Measurements from ENCODE around the gene FIGNL1.
A peak's percentile ranks its signal among the peaks of the same experiment; 100 is the strongest.

Gene FIGNL1

DNA sequence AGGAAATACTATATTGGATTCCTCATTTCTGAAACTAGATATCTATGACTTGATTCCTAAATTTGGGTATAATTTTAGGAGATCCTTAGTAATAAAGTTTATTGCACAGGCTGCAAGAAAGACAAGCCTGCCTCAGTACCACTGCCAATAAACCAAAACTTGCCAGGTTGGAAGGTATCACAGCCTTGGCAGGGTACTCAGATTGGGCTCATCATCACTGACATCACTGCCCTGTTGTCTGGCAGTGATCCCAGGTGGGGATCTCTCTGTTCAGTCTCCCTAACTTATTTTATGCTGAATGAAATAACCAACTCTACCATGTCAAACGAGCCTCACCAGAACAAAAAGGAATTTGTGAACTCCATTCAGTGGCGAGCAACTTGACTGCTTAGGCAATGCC lies 18.8 kb downstream of the FIGNL1 start:
- H3K27ac Mint-ChIP-seq: no peak overlapping the region
- no peak overlapping the region for H3K4me3 Mint-ChIP-seq
- no peaks in the 10 kb centered on the region for H3K4me1 Mint-ChIP-seq
- DNase-seq: no peak
- ATAC-seq (replicated peaks): no peak
- H3K9me3 Mint-ChIP-seq: no peaks in the 10 kb centered on the region
- H3K36me3 Mint-ChIP-seq: peaks cover 0 to 4% of the 10 kb centered on the region in 2 donors
- no peaks in the 10 kb centered on the region for H3K27me3 Mint-ChIP-seq

- Mint-ChIP-seq H3K4me1 (peaks cover 3 to 5% of the 10 kb centered on the region in 2 donors), H3K4me3 (no peak overlapping the region), H3K27ac (no peak overlapping the region), H3K36me3 (no peaks in the 10 kb centered on the region), H3K9me3 (no peaks in the 10 kb centered on the region), H3K27me3 (no peaks in the 10 kb centered on the region)
- ATAC-seq (replicated peaks) (no peak), DNase-seq (no peak)
Observed at GRCh38 chr7:50428911-50429310, 21.2 kb downstream of the FIGNL1 start.

GRCh38 chr7:50427518-50427917 lies 22.6 kb downstream of the FIGNL1 start:
- Mint-ChIP-seq H3K4me3 (no peak overlapping the region), H3K27ac (no peak overlapping the region), H3K9me3 (no peaks in the 10 kb centered on the region), H3K27me3 (no peaks in the 10 kb centered on the region), H3K36me3 (no peaks in the 10 kb centered on the region), H3K4me1 (peaks cover 6 to 10% of the 10 kb centered on the region in 2 donors)
- no peak for DNase-seq
- ATAC-seq (replicated peaks): no peak

GRCh38 chr7:50426280-50427045 lies 23.7 kb downstream of the FIGNL1 start:
- no peaks in the 10 kb centered on the region for H3K9me3 Mint-ChIP-seq
- DNase-seq (no peak), ATAC-seq (replicated peaks) (no peak)
- H3K27me3 Mint-ChIP-seq: no peaks in the 10 kb centered on the region
- no peak overlapping the region for H3K4me3 Mint-ChIP-seq
- no peaks in the 10 kb centered on the region for H3K36me3 Mint-ChIP-seq
- peaks cover 6 to 10% of the 10 kb centered on the region in 2 donors for H3K4me1 Mint-ChIP-seq
- H3K27ac Mint-ChIP-seq: no peak overlapping the region

GRCh38 chr7:50425318-50425717 lies 24.8 kb downstream of the FIGNL1 start:
- no peak for ATAC-seq (replicated peaks)
- no peaks in the 10 kb centered on the region for H3K27me3 Mint-ChIP-seq
- H3K27ac Mint-ChIP-seq: no peak overlapping the region
- H3K36me3 Mint-ChIP-seq: no peaks in the 10 kb centered on the region
- DNase-seq: no peak
- no peak overlapping the region for H3K4me3 Mint-ChIP-seq
- H3K9me3 Mint-ChIP-seq: no peaks in the 10 kb centered on the region
- H3K4me1 Mint-ChIP-seq: peaks cover 6 to 10% of the 10 kb centered on the region in 2 donors

DNA sequence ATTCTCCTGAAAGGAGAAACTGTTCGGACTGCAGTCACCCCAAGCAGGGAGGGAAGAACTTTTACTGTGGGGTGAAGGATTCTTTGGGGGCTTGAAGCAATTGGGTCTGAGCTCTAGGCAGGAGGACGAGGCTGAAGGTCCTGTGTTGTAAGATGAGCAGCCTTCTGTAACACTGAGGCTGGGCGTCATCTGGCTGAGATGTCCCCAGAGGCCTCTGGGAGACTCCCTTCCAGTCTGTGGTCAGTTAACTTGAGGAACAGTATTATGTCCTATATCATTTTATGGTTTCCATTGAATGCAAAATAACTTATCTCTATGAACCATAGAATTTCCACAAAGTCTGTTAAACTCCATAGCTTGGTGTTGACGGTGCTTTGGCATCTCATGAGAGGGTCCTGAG lies 26.3 kb downstream of the FIGNL1 start:
- peak; percentile 82 to 94 for ATAC-seq (replicated peaks)
- peaks cover 6 to 10% of the 10 kb centered on the region in 2 donors for H3K4me1 Mint-ChIP-seq
- no peak overlapping the region for H3K4me3 Mint-ChIP-seq
- H3K9me3 Mint-ChIP-seq: no peaks in the 10 kb centered on the region
- no peaks in the 10 kb centered on the region for H3K27me3 Mint-ChIP-seq
- no peaks in the 10 kb centered on the region for H3K36me3 Mint-ChIP-seq
- H3K27ac Mint-ChIP-seq: no peak overlapping the region
- no peak for DNase-seq

DNA sequence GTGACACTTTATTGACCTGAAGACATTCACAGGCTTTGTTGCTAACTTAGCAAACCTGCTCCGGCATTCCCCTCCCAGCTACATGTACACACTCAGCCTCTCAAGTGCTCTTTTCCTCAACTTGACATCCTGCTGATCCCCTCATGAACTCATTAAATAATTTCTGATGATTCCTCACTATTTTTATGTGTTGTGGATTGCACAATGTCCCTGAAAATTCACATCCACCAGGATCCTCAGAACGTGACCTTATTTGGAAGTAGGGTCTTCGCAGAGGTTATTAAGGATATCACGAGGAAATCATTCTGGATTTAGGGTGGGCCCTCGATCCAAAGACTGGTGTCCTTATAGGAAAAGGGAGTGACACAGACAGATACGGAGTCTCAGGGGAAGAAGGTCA lies 27.3 kb downstream of the FIGNL1 start:
- DNase-seq: no peak

GRCh38 chr7:50421043-50421442 lies 29.1 kb downstream of the FIGNL1 start:
- no peaks in the 10 kb centered on the region for H3K27me3 Mint-ChIP-seq
- H3K36me3 Mint-ChIP-seq: no peaks in the 10 kb centered on the region
- peaks cover 26 to 37% of the 10 kb centered on the region in 2 donors for H3K4me1 Mint-ChIP-seq
- no peak for DNase-seq
- H3K27ac Mint-ChIP-seq: no peak overlapping the region
- H3K9me3 Mint-ChIP-seq: no peaks in the 10 kb centered on the region
- ATAC-seq (replicated peaks): no peak
- no peak overlapping the region for H3K4me3 Mint-ChIP-seq

More for the DNA sequence above, 27.3 kb downstream of the FIGNL1 start:
- Mint-ChIP-seq H3K27me3 (no peaks in the 10 kb centered on the region), H3K9me3 (no peaks in the 10 kb centered on the region), H3K36me3 (no peaks in the 10 kb centered on the region), H3K27ac (peak overlapping the region; percentile 20), H3K4me1 (peaks cover 11 to 19% of the 10 kb centered on the region in 2 donors), H3K4me3 (no peak overlapping the region)
- no peak for ATAC-seq (replicated peaks)

DNA sequence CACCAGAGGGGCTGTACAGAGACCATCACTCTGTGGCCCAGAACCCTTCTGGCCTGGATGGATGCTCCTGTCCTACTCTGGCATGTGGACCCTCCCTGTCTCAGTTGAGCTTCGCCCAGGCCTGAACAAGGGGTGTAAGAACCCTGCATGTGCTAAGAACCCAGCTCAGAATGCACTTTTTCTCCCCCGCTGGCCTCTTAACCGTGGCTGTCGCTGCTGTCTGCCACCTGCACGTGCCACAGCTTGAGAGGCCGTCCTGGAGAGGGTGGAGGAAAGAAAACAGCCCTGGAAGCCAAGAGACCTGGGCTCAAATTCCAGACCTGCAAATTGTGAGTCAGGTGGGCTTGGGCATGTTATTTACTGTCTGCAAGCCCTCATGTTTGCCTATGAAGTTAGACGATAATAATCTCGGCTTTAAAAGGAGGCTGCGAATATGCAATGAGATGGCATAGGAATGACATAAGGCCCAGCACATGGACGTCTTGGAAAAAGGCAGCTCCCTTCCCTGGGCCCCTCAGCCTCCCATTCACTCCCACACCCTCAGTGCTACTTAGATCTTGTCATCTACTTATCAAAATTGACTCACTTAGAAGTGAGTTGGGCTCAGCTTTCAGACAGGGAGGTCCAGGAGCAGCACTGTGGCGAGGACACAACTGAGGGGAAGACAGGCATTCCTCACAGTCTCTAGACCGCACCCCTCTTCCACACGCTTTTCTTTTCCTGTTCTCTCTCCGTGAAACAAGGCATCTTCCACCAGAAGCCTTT lies 31.4 kb downstream of the FIGNL1 start:
- DNase-seq (no peak), ATAC-seq (replicated peaks) (no peak)
- H3K27me3 Mint-ChIP-seq: no peaks in the 10 kb centered on the region
- no peaks in the 10 kb centered on the region for H3K9me3 Mint-ChIP-seq
- H3K36me3 Mint-ChIP-seq: no peaks in the 10 kb centered on the region
- no peak overlapping the region for H3K4me3 Mint-ChIP-seq
- peaks cover 37 to 52% of the 10 kb centered on the region in 2 donors for H3K4me1 Mint-ChIP-seq
- no peak overlapping the region for H3K27ac Mint-ChIP-seq

GRCh38 chr7:50418086-50418515 lies 32.0 kb downstream of the FIGNL1 start:
- Mint-ChIP-seq H3K4me3 (no peak overlapping the region), H3K27me3 (no peaks in the 10 kb centered on the region), H3K27ac (no peak overlapping the region), H3K4me1 (peaks cover 39 to 54% of the 10 kb centered on the region in 2 donors), H3K36me3 (no peaks in the 10 kb centered on the region), H3K9me3 (no peaks in the 10 kb centered on the region)
- ATAC-seq (replicated peaks) (peak; percentile 87 to 88), DNase-seq (peak; percentile 69)

DNA sequence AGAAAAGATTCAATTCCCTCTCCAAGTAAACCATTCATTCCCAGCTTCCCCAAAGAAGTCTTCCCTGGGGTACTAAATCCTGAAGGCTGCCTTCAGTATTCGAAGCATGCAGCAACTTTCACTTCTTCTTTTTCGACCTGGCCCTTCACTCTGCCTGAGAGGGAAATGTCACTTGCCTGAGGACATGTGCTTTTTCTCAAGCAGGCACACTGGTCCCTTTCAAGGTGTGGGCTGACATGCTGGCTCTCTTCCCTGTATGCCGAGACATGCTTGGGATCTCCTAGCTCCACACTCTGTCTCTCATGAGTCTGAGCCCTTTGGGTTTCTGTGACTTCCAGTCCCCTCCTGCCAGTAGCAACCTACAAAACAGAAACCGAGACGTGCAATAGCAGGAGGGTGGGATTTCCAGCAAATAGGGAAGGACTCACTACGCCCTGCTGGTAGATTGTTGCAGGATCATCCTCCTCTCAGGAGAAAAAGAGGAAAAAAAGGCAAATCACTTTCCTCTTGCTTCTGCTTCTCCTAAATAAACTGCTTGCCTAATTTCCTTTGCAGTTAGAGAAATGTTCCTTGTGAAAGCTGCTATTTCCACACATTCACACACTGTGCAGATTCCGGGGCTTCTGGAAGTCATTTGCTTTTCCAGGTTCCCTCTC lies 33.5 kb downstream of the FIGNL1 start:
- H3K36me3 Mint-ChIP-seq: no peaks in the 10 kb centered on the region
- peak overlapping the region; percentile 72 to 73 for H3K4me3 Mint-ChIP-seq

GRCh38 chr7:50415844-50416364 lies 34.2 kb downstream of the FIGNL1 start:
- Mint-ChIP-seq H3K4me3 (no peak overlapping the region), H3K27me3 (no peaks in the 10 kb centered on the region), H3K4me1 (peaks cover 57 to 76% of the 10 kb centered on the region in 2 donors), H3K27ac (peak overlapping the region; percentile 37), H3K36me3 (no peaks in the 10 kb centered on the region), H3K9me3 (no peaks in the 10 kb centered on the region)
- ATAC-seq (replicated peaks) (no peak), DNase-seq (no peak)

More for the DNA sequence above, 33.5 kb downstream of the FIGNL1 start:
- DNase-seq (no peak), ATAC-seq (replicated peaks) (peak; percentile 74 to 79)
- no peaks in the 10 kb centered on the region for H3K9me3 Mint-ChIP-seq
- H3K27ac Mint-ChIP-seq: peak overlapping the region; percentile 88
- H3K27me3 Mint-ChIP-seq: no peaks in the 10 kb centered on the region
- H3K4me1 Mint-ChIP-seq: peaks cover 50 to 69% of the 10 kb centered on the region in 2 donors

DNA sequence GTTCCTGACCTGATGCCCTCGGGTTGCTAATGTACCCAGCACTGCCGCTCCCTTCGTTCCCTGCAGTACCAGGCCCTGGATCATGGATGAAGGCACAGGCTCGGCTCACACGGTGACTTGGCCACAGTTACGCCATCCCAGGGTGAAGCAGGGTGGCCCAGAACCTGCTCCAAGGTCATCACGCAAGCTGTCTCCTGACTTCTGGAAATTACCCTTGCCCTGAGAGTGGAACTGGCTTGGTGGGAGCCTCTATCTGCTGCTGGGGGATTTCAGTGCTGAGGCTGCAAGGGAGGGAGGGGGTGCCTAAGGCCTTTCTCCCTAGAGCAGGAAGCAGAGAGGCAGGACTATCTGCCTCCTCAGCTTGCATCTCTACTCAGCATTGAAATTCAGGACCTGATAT lies 36.6 kb downstream of the FIGNL1 start:
- Mint-ChIP-seq H3K4me3 (no peak overlapping the region), H3K9me3 (no peaks in the 10 kb centered on the region), H3K27me3 (no peaks in the 10 kb centered on the region), H3K4me1 (peaks cover 79 to 98% of the 10 kb centered on the region in 2 donors), H3K27ac (no peak overlapping the region), H3K36me3 (no peaks in the 10 kb centered on the region)
- ATAC-seq (replicated peaks) (no peak), DNase-seq (no peak)

DNA sequence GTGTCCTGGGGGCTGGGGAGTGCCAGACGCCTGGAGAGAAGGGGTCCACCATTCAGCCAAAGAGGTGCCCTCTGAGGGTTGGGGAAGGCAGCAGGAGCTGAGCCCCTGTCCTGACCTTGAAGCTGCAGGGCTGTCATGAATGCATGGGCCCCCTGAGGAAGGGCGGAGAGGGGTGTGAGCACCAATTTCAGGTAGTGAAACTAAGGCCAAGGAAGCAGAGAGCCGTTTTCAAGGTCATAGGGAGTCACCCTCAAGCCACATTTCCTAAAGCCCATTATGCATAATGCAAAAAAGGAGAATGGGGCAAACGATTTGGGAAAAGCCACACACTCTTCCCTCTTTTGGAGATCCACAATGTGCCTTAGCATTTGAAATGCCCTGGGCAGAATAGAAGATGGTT lies 37.2 kb downstream of the FIGNL1 start:
- DNase-seq: no peak
- H3K27ac Mint-ChIP-seq: no peak overlapping the region
- peaks cover 0 to 4% of the 10 kb centered on the region in 2 donors for H3K36me3 Mint-ChIP-seq
- no peak for ATAC-seq (replicated peaks)
- no peaks in the 10 kb centered on the region for H3K9me3 Mint-ChIP-seq
- no peaks in the 10 kb centered on the region for H3K27me3 Mint-ChIP-seq
- H3K4me1 Mint-ChIP-seq: peaks cover 81 to 98% of the 10 kb centered on the region in 2 donors
- H3K4me3 Mint-ChIP-seq: no peak overlapping the region

Data from stimulated activated naive B cell treated with anti-CD40 and anti-IgM and Interleukin-4, amounts not matched to agents 10 μg/mL and 1 μg/mL and 100 μg/mL, for 72 hours (primary cell).